Measurements from ENCODE around the gene ESPN.

ESPN gene

GRCh38 chr1:6466751-6467150 lies 42.2 kb downstream of the ESPN start:
- DNase-seq (ENCODE audit: low spot score): no peak

GRCh38 chr1:6467224-6467623 lies 42.6 kb downstream of the ESPN start:
- DNase-seq (ENCODE audit: low spot score): no peak

- DNase-seq (ENCODE audit: low spot score): no peak
Measured at GRCh38 chr1:6467744-6468688, 43.4 kb downstream of the ESPN start.

- DNase-seq (ENCODE audit: low spot score): no peak
Measured at GRCh38 chr1:6468729-6469461, 44.3 kb downstream of the ESPN start.

- DNase-seq (ENCODE audit: low spot score): no peak
Measured at GRCh38 chr1:6470132-6471085, 45.8 kb downstream of the ESPN start.

GRCh38 chr1:6471086-6471969 lies 46.8 kb downstream of the ESPN start:
- DNase-seq (ENCODE audit: low spot score): no peak

- DNase-seq (ENCODE audit: low spot score): no peak
Measured at GRCh38 chr1:6471970-6472368, 47.4 kb downstream of the ESPN start.

GRCh38 chr1:6472391-6472790 lies 47.8 kb downstream of the ESPN start:
- no peak for DNase-seq (ENCODE audit: low spot score)

GRCh38 chr1:6473156-6473555 lies 48.6 kb downstream of the ESPN start:
- no peak for DNase-seq (ENCODE audit: low spot score)

GRCh38 chr1:6473974-6474814 lies 49.6 kb downstream of the ESPN start:
- no peak for DNase-seq (ENCODE audit: low spot score)

GRCh38 chr1:6474815-6475282 lies 50.3 kb downstream of the ESPN start:
- no peak for DNase-seq (ENCODE audit: low spot score)

GRCh38 chr1:6475381-6476133 lies 51.0 kb downstream of the ESPN start:
- DNase-seq (ENCODE audit: low spot score): no peak

GRCh38 chr1:6476483-6476882 lies 51.9 kb downstream of the ESPN start:
- DNase-seq (ENCODE audit: low spot score): no peak

- DNase-seq (ENCODE audit: low spot score): no peak
Measured at GRCh38 chr1:6477039-6477820, 52.7 kb downstream of the ESPN start.

- DNase-seq (ENCODE audit: low spot score): no peak
Measured at GRCh38 chr1:6481820-6482219, 57.2 kb downstream of the ESPN start.

- DNase-seq (ENCODE audit: low spot score): no peak
Measured at GRCh38 chr1:6483017-6483760, 58.6 kb downstream of the ESPN start.

- DNase-seq (ENCODE audit: low spot score): no peak
Measured at GRCh38 chr1:6483761-6484117, 59.2 kb downstream of the ESPN start.

GRCh38 chr1:6484826-6485167 lies 60.2 kb downstream of the ESPN start:
- DNase-seq (ENCODE audit: low spot score): no peak

Data from putamen (tissue), 1 donor.